Upper lobe of left lung (tissue), 4 donors: ENCODE data around the gene ACTN4.

Experiments used
- CTCF ChIP-seq, 6 experiments: fragments of 450-650 bp in 4 of 6; fragments of 200-600 bp in 2 of 6; sonication (generic) in 2 of 6; IDR thresholded peaks; one replicate each; pipeline ENCODE4 v1.5.1; 2016 to 2019; ENCODE audit warnings: antibody characterized with exemption in 6 of 6
- POLR2A ChIP-seq, 4 donors: fragments of 450-650 bp; IDR thresholded peaks; one replicate each; pipeline ENCODE4 v1.5.1; 2016 to 2017; ENCODE audit warnings: antibody characterized with exemption in 4 of 4, mild to moderate bottlenecking in 2 of 4
- POLR2AphosphoS5 ChIP-seq, 2 donors: sonication (generic); formaldehyde crosslinking; IDR thresholded peaks; one replicate each; pipeline ENCODE4 v1.5.1; 2017; ENCODE audit warnings: antibody characterized with exemption in 2 of 2

- TF ChIP-seq POLR2AphosphoS5 (IDR thresholded peaks at IDR 0.05) (no peak), CTCF (IDR thresholded peaks at IDR 0.05) (no peak), POLR2A (IDR thresholded peaks at IDR 0.05) (no peak)
Observed at GRCh38 chr19:38629568-38629967, 17.9 kb upstream of the ACTN4 start.
